Endothelial cell of hepatic sinusoid (primary cell): ENCODE results near the gene MAP2K2.

Experiments
- in situ Hi-C: cut with HindIII; loops from 2 replicates; pipeline ENCODE4 v1.10.0; 2017; ENCODE audit warnings: low sequenced_read_pairs

The MAP2K2 gene

GRCh38 chr19:4062419-4063368 lies 61.2 kb downstream of the MAP2K2 start:
- in situ Hi-C loops = loop anchor here (5.0 kb wide), 1 partner anchor 70 kb away; no protein-coding TSS in a partner anchor

- in situ Hi-C loops = loop anchor here (5.0 kb wide), 1 partner anchor 70 kb away; no protein-coding TSS in a partner anchor
These were observed 62.1 kb downstream of the MAP2K2 start for GRCh38 chr19:4061683-4062418.

GRCh38 chr19:4061178-4061682 lies 62.7 kb downstream of the MAP2K2 start:
- in situ Hi-C loops = loop anchor here (5.0 kb wide), 1 partner anchor 71 kb away; no protein-coding TSS in a partner anchor

GRCh38 chr19:4060621-4061177 lies 63.2 kb downstream of the MAP2K2 start:
- in situ Hi-C loops = loop anchor here (5.0 kb wide), 1 partner anchor 72 kb away; no protein-coding TSS in a partner anchor

GRCh38 chr19:4059891-4060620 lies 63.9 kb downstream of the MAP2K2 start:
- in situ Hi-C loops = loop anchor here (5.0 kb wide), 1 partner anchor 72 kb away; no protein-coding TSS in a partner anchor

GRCh38 chr19:4059453-4059871 lies 64.5 kb downstream of the MAP2K2 start:
- in situ Hi-C loops = no loop called here

- in situ Hi-C loops = no loop called here
These were observed 65.0 kb downstream of the MAP2K2 start for GRCh38 chr19:4058693-4059452.

GRCh38 chr19:4057931-4058692 lies 65.8 kb downstream of the MAP2K2 start:
- in situ Hi-C loops = no loop called here

- in situ Hi-C loops = no loop called here
These were observed 68.7 kb downstream of the MAP2K2 start for GRCh38 chr19:4055209-4055552.

- in situ Hi-C loops = no loop called here
These were observed 69.3 kb downstream of the MAP2K2 start for GRCh38 chr19:4054441-4055208.

GRCh38 chr19:4053423-4054324 lies 70.2 kb downstream of the MAP2K2 start:
- in situ Hi-C loops = no loop called here

GRCh38 chr19:4052993-4053422 lies 70.9 kb downstream of the MAP2K2 start:
- in situ Hi-C loops = no loop called here

GRCh38 chr19:4052114-4052992 lies 71.6 kb downstream of the MAP2K2 start:
- in situ Hi-C loops = no loop called here

GRCh38 chr19:4051175-4052101 lies 72.5 kb downstream of the MAP2K2 start:
- in situ Hi-C loops = no loop called here

- in situ Hi-C loops = no loop called here
These were observed 74.5 kb downstream of the MAP2K2 start for GRCh38 chr19:4049432-4049831.
